SK-N-SH (cell line): ENCODE results near the gene UVRAG. TPM values are rescaled to one million over a fixed set of nuclear protein-coding genes. Genes with fewer than 3 reads are reported as not detected.

Experiments used
- CTCF ChIA-PET: fragments of 300-600, 350-600 bp; formaldehyde crosslinking; extraction: SDS; loops from one replicate; lab custom pipeline; 2021; lab: Yijun Ruan, JAX
- POLR2A ChIA-PET: fragments of 350-600 bp; sonication (Branson Sonifier 250); formaldehyde crosslinking; extraction: SDS; loops from one replicate; lab custom pipeline; 2020; ENCODE audit warnings: antibody characterized with exemption, inconsistent platforms; lab: Yijun Ruan, JAX
- DNase-seq: peaks from one replicate; pipeline ENCODE4 v3.0.0; 2012
- H2AFZ ChIP-seq: fragments of 200-600 bp; sonication (generic); 2 replicates; pipeline ENCODE4 v1.8.1; 2016; ENCODE audit warnings: antibody characterized with exemption, mild to moderate bottlenecking, low read depth
- H3F3A ChIP-seq: fragments of 200-600 bp; sonication (generic); replicated peaks from 2 replicates; pipeline ENCODE3; 2016; ENCODE audit warnings: antibody characterized with exemption, mild to moderate bottlenecking; ENCODE audit not compliant: insufficient read depth
- H3K27ac ChIP-seq, 2 experiments: fragments of 200-500 bp in 1 of 2; fragments of 200-600 bp in 1 of 2; sonication (Bioruptor generic) in 1 of 2; sonication (generic), shearing (Covaris generic) in 1 of 2; 2 replicates each; pipeline versions ENCODE4 v1.5.1 to v1.6.1; 2014 to 2016; ENCODE audit warnings: low read depth in 2 of 2, inconsistent platforms in 1 of 2, low read length in 1 of 2, mild to moderate bottlenecking in 1 of 2, mixed read lengths in 1 of 2
- H3K27me3 ChIP-seq: fragments of 200-600 bp; sonication (generic), shearing (Covaris generic); 2 replicates; pipeline ENCODE4 v1.6.1; 2016; ENCODE audit warnings: mixed run types; ENCODE audit not compliant: insufficient read depth
- H3K36me3 ChIP-seq, 2 experiments: fragments of 200-500 bp in 1 of 2; fragments of 200-600 bp in 1 of 2; sonication (Bioruptor generic) in 1 of 2; sonication (generic) in 1 of 2; replicated peaks in 1 of 2; 2 replicates each; pipeline versions ENCODE3 to v1.5.1; 2014 to 2016; ENCODE audit warnings: low read length in 1 of 2, mild to moderate bottlenecking in 1 of 2; ENCODE audit not compliant: insufficient read depth in 2 of 2, control insufficient read depth in 1 of 2
- H3K4me1 ChIP-seq, 2 experiments: fragments of 200-500 bp in 1 of 2; fragments of 200-600 bp in 1 of 2; sonication (Bioruptor generic) in 1 of 2; sonication (generic), shearing (Covaris generic) in 1 of 2; 2 replicates each; pipeline versions ENCODE4 v1.5.1 to v1.6.1; 2014 to 2016; ENCODE audit warnings: low read depth in 1 of 2, low read length in 1 of 2, mixed run types in 1 of 2; ENCODE audit not compliant: insufficient read depth in 2 of 2, control insufficient read depth in 1 of 2
- H3K4me2 ChIP-seq: fragments of 200-600 bp; sonication (generic), shearing (Covaris generic); 2 replicates; pipeline ENCODE4 v1.6.1; 2017; ENCODE audit warnings: mixed run types
- H3K4me3 ChIP-seq, 2 experiments: fragments of 200-500 bp in 1 of 2; fragments of 200-600 bp in 1 of 2; sonication (Bioruptor generic) in 1 of 2; sonication (generic), shearing (Covaris generic) in 1 of 2; 2 replicates each; pipeline versions ENCODE4 v1.5.1 to v1.8.1; 2014 to 2016; ENCODE audit warnings: low read depth in 2 of 2, inconsistent platforms in 1 of 2, low read length in 1 of 2, mild to moderate bottlenecking in 1 of 2, mixed read lengths in 1 of 2, moderate library complexity in 1 of 2
- H3K79me2 ChIP-seq: fragments of 200-600 bp; sonication (generic); 2 replicates; pipeline ENCODE4 v1.8.1; 2017; ENCODE audit warnings: mild to moderate bottlenecking; ENCODE audit not compliant: insufficient read depth
- H3K9ac ChIP-seq: fragments of 200-600 bp; sonication (generic); 2 replicates; pipeline ENCODE4 v1.6.1; 2017; ENCODE audit warnings: mixed run types
- H3K9me2 ChIP-seq: fragments of 200-600 bp; sonication (generic); 2 replicates; pipeline ENCODE4 v1.6.1; 2017; ENCODE audit warnings: mixed run types
- H3K9me3 ChIP-seq: fragments of 200-600 bp; sonication (generic); 2 replicates; pipeline ENCODE4 v1.6.1; 2017; ENCODE audit warnings: mixed run types, mild to moderate bottlenecking, moderate library complexity
- H4K20me1 ChIP-seq: fragments of 200-600 bp; sonication (generic); 2 replicates; pipeline ENCODE4 v1.6.1; 2017; ENCODE audit warnings: mild to moderate bottlenecking, mixed run types; ENCODE audit not compliant: insufficient read depth
- CTCF ChIP-seq: fragments of 200-600 bp; sonication (generic); IDR thresholded peaks from 2 replicates; pipeline ENCODE4 v1.6.1; 2017; ENCODE audit warnings: antibody characterized with exemption, mild to moderate bottlenecking, moderate library complexity
- ELF1 ChIP-seq: IDR thresholded peaks from 2 replicates; pipeline ENCODE4 v1.4.0; 2012
- EZH2phosphoT487 ChIP-seq: fragments of 200-600 bp; sonication (generic); IDR thresholded peaks from 2 replicates; pipeline ENCODE4 v1.6.1; 2017; ENCODE audit warnings: low read depth, mixed run types, mild to moderate bottlenecking, antibody characterized with exemption, moderate library complexity, borderline replicate concordance
- FOSL2 ChIP-seq: IDR thresholded peaks from 2 replicates; pipeline ENCODE4 v1.4.0; 2012; ENCODE audit warnings: low read depth, mild to moderate bottlenecking, moderate library complexity, borderline replicate concordance
- FOXJ3 ChIP-seq: sonication (generic); formaldehyde crosslinking; IDR thresholded peaks from 2 replicates; pipeline ENCODE4 v1.5.1; 2020; ENCODE audit warnings: mild to moderate bottlenecking, missing genetic modification reagents
- FOXM1 ChIP-seq: IDR thresholded peaks from 2 replicates; pipeline ENCODE4 v1.4.0; 2012; ENCODE audit warnings: low read depth, mild to moderate bottlenecking
- GABPA ChIP-seq: IDR thresholded peaks from 2 replicates; pipeline ENCODE4 v1.4.0; 2012; ENCODE audit warnings: low read depth, mild to moderate bottlenecking
- GATA2 ChIP-seq: sonication (generic); formaldehyde crosslinking; IDR thresholded peaks from 2 replicates; pipeline ENCODE4 v1.5.0; 2020; ENCODE audit warnings: mild to moderate bottlenecking, missing genetic modification reagents
- IRF3 ChIP-seq: fragments of 150-350 bp; IDR thresholded peaks from 2 replicates; pipeline ENCODE4 v1.6.1; 2016; ENCODE audit warnings: mild to moderate bottlenecking, low read depth, low read length
- JUND ChIP-seq: IDR thresholded peaks from 2 replicates; pipeline ENCODE4 v1.4.0; 2012
- MAX ChIP-seq: IDR thresholded peaks from 2 replicates; pipeline ENCODE4 v1.4.0; 2012; ENCODE audit warnings: low read depth
- MXI1 ChIP-seq: IDR thresholded peaks from 2 replicates; pipeline ENCODE4 v1.6.1; 2012; ENCODE audit warnings: mild to moderate bottlenecking, low read depth, low read length, improper control_type of control experiment
- PBX3 ChIP-seq: IDR thresholded peaks from 2 replicates; pipeline ENCODE4; 2012
- RCOR1 ChIP-seq: fragments of 150-350 bp; IDR thresholded peaks from 2 replicates; pipeline ENCODE4 v1.6.1; 2017; ENCODE audit warnings: antibody characterized with exemption, low read length
- REST ChIP-seq: IDR thresholded peaks from 2 replicates; pipeline ENCODE4 v1.6.1; 2012; ENCODE audit warnings: mild to moderate bottlenecking, low read depth, low read length, moderate library complexity
- RFX5 ChIP-seq: IDR thresholded peaks from 2 replicates; pipeline ENCODE4 v1.6.1; 2012; ENCODE audit warnings: mild to moderate bottlenecking, improper control_type of control experiment, low read length
- SIN3A ChIP-seq: IDR thresholded peaks from 2 replicates; pipeline ENCODE4 v1.6.1; 2012; ENCODE audit warnings: low read depth, mild to moderate bottlenecking, low read length, moderate library complexity, borderline replicate concordance
- TCF12 ChIP-seq: IDR thresholded peaks from 2 replicates; pipeline ENCODE4 v1.4.0; 2012
- YY1 ChIP-seq: IDR thresholded peaks from 2 replicates; pipeline ENCODE4 v1.4.0; 2012; ENCODE audit warnings: low read depth, mild to moderate bottlenecking
- WGBS: methylation state at CpG from one replicate; pipeline ENCODE4 v1.1.6; 2017; ENCODE audit warnings: low lambda C conversion rate; 5-methylcytosine and 5-hydroxymethylcytosine counted together
- polyA plus RNA-seq, 3 experiments: library from polyadenylated mRNA; depleted of rRNA; stranded (reverse); fragments of >200 nt; gene quantifications; 2 replicates each; pipeline ENCODE4 v1.2.3, GENCODE V29; 2012

UVRAG gene
- polyA plus RNA-seq, 1 of the 3 experiments (the other 2 are of a cell fraction) = 5.8 TPM

- H3K9ac ChIP-seq = no peak overlapping the region
- H3F3A ChIP-seq = no peaks in the 10 kb centered on the region
- 94% methylated on average over 6 of the region's 6 CpGs for WGBS
- no peaks in the 10 kb centered on the region for H4K20me1 ChIP-seq
- no peaks in the 10 kb centered on the region for H3K9me2 ChIP-seq
- no peaks in the 10 kb centered on the region for H3K4me1 ChIP-seq
- H3K9me3 ChIP-seq = no peaks in the 10 kb centered on the region
- DNase-seq = no peak
- no peak overlapping the region for H3K4me2 ChIP-seq
- ChIA-PET POLR2A (no interaction called here), CTCF (no interaction called here)
- H3K4me3 ChIP-seq = no peak overlapping the region
- no peak overlapping the region; the same call in 1 of the 2 replicates for H2AFZ ChIP-seq
- H3K36me3 ChIP-seq = no peaks in the 10 kb centered on the region
- H3K27me3 ChIP-seq = no peaks in the 10 kb centered on the region
- TF ChIP-seq RFX5 = no peak
- TF ChIP-seq GABPA = no peak
- TF ChIP-seq YY1 = no peak
- no peak for TF ChIP-seq JUND
- no peak for TF ChIP-seq RCOR1
- TF ChIP-seq CTCF = no peak
- TF ChIP-seq MAX = no peak
- TF ChIP-seq MXI1 = no peak
- TF ChIP-seq TCF12 = no peak
- no peak for TF ChIP-seq ELF1
- TF ChIP-seq REST = no peak
- TF ChIP-seq SIN3A = no peak
- no peak for TF ChIP-seq FOXM1
- no peak for TF ChIP-seq GATA2 (CRISPR knock-in tag)
- TF ChIP-seq FOXJ3 (CRISPR knock-in tag) = no peak
- TF ChIP-seq FOSL2 = no peak
- TF ChIP-seq PBX3 = no peak
- no peak for TF ChIP-seq EZH2phosphoT487
- no peak for TF ChIP-seq IRF3
- no peaks in the 10 kb centered on the region for H3K79me2 ChIP-seq
- no peak overlapping the region for H3K27ac ChIP-seq
Measured at GRCh38 chr11:76062733-76063132, 247.7 kb downstream of the UVRAG start.
